ENCODE results near the gene SIPA1L3. TPM values are rescaled to one million over a fixed set of nuclear protein-coding genes. Genes with fewer than 3 reads are reported as not detected.

Gene SIPA1L3
- total RNA-seq, 1 experiment from 2014 or later = 66.3 TPM

GRCh38 chr19:38003438-38004185 is 96.6 kb downstream of the SIPA1L3 start:
- CTCF ChIA-PET = interaction anchor here (0.7 to 1.5 kb wide), 2 partner anchors 19 to 101 kb away, joined by 3 read pairs; no protein-coding TSS in a partner anchor
- peaks cover 22% of the 10 kb centered on the region for H3K4me1 ChIP-seq (ENCODE audit: control insufficient read depth, insufficient read depth, low read length)
- H3K27ac ChIP-seq (ENCODE audit: low read length) = peak overlapping the region; percentile 83
- H3K4me3 ChIP-seq (ENCODE audit: low read depth in 2 of 2, low read length in 2 of 2) = peak overlapping the region; percentile 31 to 41
- no peaks in the 10 kb centered on the region for H3K36me3 ChIP-seq (ENCODE audit: control insufficient read depth, insufficient read depth, low read length)
- no peaks in the 10 kb centered on the region for H3K9me3 ChIP-seq (ENCODE audit: control insufficient read depth, insufficient read depth, low read depth, low read length)
- TF ChIP-seq SIN3A (IDR thresholded peaks at IDR 0.05; ENCODE audit: borderline replicate concordance, insufficient read depth, low read depth, low read length) = no peak
- H3K27me3 ChIP-seq (ENCODE audit: control insufficient read depth, insufficient read depth, low read length) = no peaks in the 10 kb centered on the region
- no TSS peak for BruUV-seq (replicated peaks)
- peak; percentile 56 for ATAC-seq
- DNase-seq (ENCODE audit: low read depth, low spot score) = no peak
- intact Hi-C loops (cut with micrococcal nuclease; ENCODE audit: unreplicated experiment) = no loop called here
- POLR2A ChIA-PET = interaction anchor here (0.6 to 0.9 kb wide), 3 partner anchors 10 to 198 kb away, joined by 3 to 5 read pairs (median 4); no protein-coding TSS in a partner anchor
- in situ Hi-C loops (cut with HindIII; ENCODE audit: low pct_unique_long_range_greater_than_20kb, low sequenced_read_pairs) = no loop called here

GRCh38 chr19:38004186-38004520 is 97.1 kb downstream of the SIPA1L3 start:
- in situ Hi-C loops (cut with HindIII; ENCODE audit: low pct_unique_long_range_greater_than_20kb, low sequenced_read_pairs) (no loop called here), intact Hi-C loops (cut with micrococcal nuclease; ENCODE audit: unreplicated experiment) (no loop called here)
- H3K4me1 ChIP-seq (ENCODE audit: control insufficient read depth, insufficient read depth, low read length) = peaks cover 22% of the 10 kb centered on the region
- peak overlapping the region; percentile 31 to 41 for H3K4me3 ChIP-seq (ENCODE audit: low read depth in 2 of 2, low read length in 2 of 2)
- CTCF ChIA-PET = interaction anchor here (0.6 to 1.5 kb wide), 4 partner anchors 12 to 118 kb away, joined by 3 to 4 read pairs (median 3); no protein-coding TSS in a partner anchor
- ATAC-seq (peak; percentile 24), DNase-seq (ENCODE audit: low read depth, low spot score) (no peak)
- H3K36me3 ChIP-seq (ENCODE audit: control insufficient read depth, insufficient read depth, low read length) = no peaks in the 10 kb centered on the region
- H3K27ac ChIP-seq (ENCODE audit: low read length) = peak overlapping the region; percentile 83
- POLR2A ChIA-PET = interaction anchor here (0.7 to 0.9 kb wide), 3 partner anchors 11 to 76 kb away, joined by 3 to 5 read pairs (median 4); no protein-coding TSS in a partner anchor
- no peaks in the 10 kb centered on the region for H3K9me3 ChIP-seq (ENCODE audit: control insufficient read depth, insufficient read depth, low read depth, low read length)
- BruUV-seq (replicated peaks) = TSS peak; percentile 94
- TF ChIP-seq POLR2AphosphoS5 (IDR thresholded peaks at IDR 0.05; ENCODE audit: low read depth, low read length) = no peak
- TF ChIP-seq, protein P1, sequence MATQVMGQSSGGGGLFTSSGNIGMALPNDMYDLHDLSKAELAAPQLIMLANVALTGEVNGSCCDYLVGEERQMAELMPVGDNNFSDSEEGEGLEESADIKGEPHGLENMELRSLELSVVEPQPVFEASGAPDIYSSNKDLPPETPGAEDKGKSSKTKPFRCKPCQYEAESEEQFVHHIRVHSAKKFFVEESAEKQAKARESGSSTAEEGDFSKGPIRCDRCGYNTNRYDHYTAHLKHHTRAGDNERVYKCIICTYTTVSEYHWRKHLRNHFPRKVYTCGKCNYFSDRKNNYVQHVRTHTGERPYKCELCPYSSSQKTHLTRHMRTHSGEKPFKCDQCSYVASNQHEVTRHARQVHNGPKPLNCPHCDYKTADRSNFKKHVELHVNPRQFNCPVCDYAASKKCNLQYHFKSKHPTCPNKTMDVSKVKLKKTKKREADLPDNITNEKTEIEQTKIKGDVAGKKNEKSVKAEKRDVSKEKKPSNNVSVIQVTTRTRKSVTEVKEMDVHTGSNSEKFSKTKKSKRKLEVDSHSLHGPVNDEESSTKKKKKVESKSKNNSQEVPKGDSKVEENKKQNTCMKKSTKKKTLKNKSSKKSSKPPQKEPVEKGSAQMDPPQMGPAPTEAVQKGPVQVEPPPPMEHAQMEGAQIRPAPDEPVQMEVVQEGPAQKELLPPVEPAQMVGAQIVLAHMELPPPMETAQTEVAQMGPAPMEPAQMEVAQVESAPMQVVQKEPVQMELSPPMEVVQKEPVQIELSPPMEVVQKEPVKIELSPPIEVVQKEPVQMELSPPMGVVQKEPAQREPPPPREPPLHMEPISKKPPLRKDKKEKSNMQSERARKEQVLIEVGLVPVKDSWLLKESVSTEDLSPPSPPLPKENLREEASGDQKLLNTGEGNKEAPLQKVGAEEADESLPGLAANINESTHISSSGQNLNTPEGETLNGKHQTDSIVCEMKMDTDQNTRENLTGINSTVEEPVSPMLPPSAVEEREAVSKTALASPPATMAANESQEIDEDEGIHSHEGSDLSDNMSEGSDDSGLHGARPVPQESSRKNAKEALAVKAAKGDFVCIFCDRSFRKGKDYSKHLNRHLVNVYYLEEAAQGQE (IDR thresholded peaks at IDR 0.05; ENCODE audit: insufficient read depth in 1 of 2, low read depth in 2 of 2, low read length in 1 of 2) = 0 out of 4 replicates have a peak, but pooled peaks of 1 of the 2 experiments have one; percentile 30
- no peaks in the 10 kb centered on the region for H3K27me3 ChIP-seq (ENCODE audit: control insufficient read depth, insufficient read depth, low read length)

GRCh38 chr19:38004521-38005223 is 97.7 kb downstream of the SIPA1L3 start:
- TF ChIP-seq SIN3A (IDR thresholded peaks at IDR 0.05; ENCODE audit: borderline replicate concordance, insufficient read depth, low read depth, low read length) = no peak
- TF ChIP-seq POLR2AphosphoS5 (IDR thresholded peaks at IDR 0.05; ENCODE audit: low read depth, low read length) = no peak
- no peak for TF ChIP-seq TCF7L2 (IDR thresholded peaks at IDR 0.05; ENCODE audit: low read depth, low read length)
- no peak for TF ChIP-seq CTCF (IDR thresholded peaks at IDR 0.05)
- TF ChIP-seq, protein P1 (IDR thresholded peaks at IDR 0.05; ENCODE audit: insufficient read depth in 1 of 2, low read depth in 2 of 2, low read length in 1 of 2) = no peak
- no TSS peak for BruUV-seq (replicated peaks)
- peak overlapping the region; percentile 83 for H3K27ac ChIP-seq (ENCODE audit: low read length)
- intact Hi-C loops (cut with micrococcal nuclease; ENCODE audit: unreplicated experiment) = no loop called here
- H3K9me3 ChIP-seq (ENCODE audit: control insufficient read depth, insufficient read depth, low read depth, low read length) = no peaks in the 10 kb centered on the region
- DNase-seq (ENCODE audit: low read depth, low spot score) (peak; percentile 58), ATAC-seq (peak; percentile 84)
- H3K36me3 ChIP-seq (ENCODE audit: control insufficient read depth, insufficient read depth, low read length) = no peaks in the 10 kb centered on the region
- H3K4me3 ChIP-seq (ENCODE audit: low read depth in 2 of 2, low read length in 2 of 2) = peak overlapping the region; percentile 31 to 41
- no peaks in the 10 kb centered on the region for H3K27me3 ChIP-seq (ENCODE audit: control insufficient read depth, insufficient read depth, low read length)
- peaks cover 22% of the 10 kb centered on the region for H3K4me1 ChIP-seq (ENCODE audit: control insufficient read depth, insufficient read depth, low read length)
- ChIA-PET POLR2A (interaction anchor here (0.7 to 0.9 kb wide), 2 partner anchors 13 to 75 kb away, joined by 3 to 5 read pairs; no protein-coding TSS in a partner anchor), CTCF (interaction anchor here (0.6 to 1.5 kb wide), 4 partner anchors 13 to 117 kb away, joined by 3 to 4 read pairs (median 3); no protein-coding TSS in a partner anchor)
- in situ Hi-C loops (cut with HindIII; ENCODE audit: low pct_unique_long_range_greater_than_20kb, low sequenced_read_pairs) = no loop called here

Data from Panc1 (cell line).